Caco-2 (cell line): ENCODE results near the gene TACC2. TPM values are rescaled to one million over a fixed set of nuclear protein-coding genes. Genes with fewer than 3 reads are reported as not detected.

Experiments used
- BruUV-seq: library from RNA; stranded (reverse); fragments of 400-500 nt; replicated peaks from 2 replicates; lab custom pipeline; 2021; lab: Mats Ljungman, UMichigan
- CTCF ChIA-PET: fragments of 300-600 bp; sonication (Branson Sonifier 250); formaldehyde crosslinking; loops from one replicate; lab custom pipeline; 2022; ENCODE audit warnings: antibody characterized with exemption; lab: Charles Lee
- POLR2A ChIA-PET: fragments of 300-600 bp; sonication (Branson Sonifier 250); formaldehyde crosslinking; loops from one replicate; lab custom pipeline; 2022; ENCODE audit warnings: antibody characterized with exemption; lab: Charles Lee
- DNase-seq, 2 experiments: peaks; one replicate each; pipeline versions ENCODE4 v3.0.0 to v3.0.0-alpha.2; 2020 to 2022
- H3K27me3 ChIP-seq: replicated peaks from 2 replicates; pipeline ENCODE4 v1.6.0; 2011; ENCODE audit warnings: low read length; ENCODE audit not compliant: control insufficient read depth, insufficient read depth
- H3K36me3 ChIP-seq: 2 replicates; pipeline ENCODE4 v1.5.1; 2011; ENCODE audit warnings: low read length; ENCODE audit not compliant: control insufficient read depth, insufficient read depth
- H3K4me1 ChIP-seq: fragments of 250-450 bp; sonication (Bioruptor Pico); 2 replicates; pipeline ENCODE4 v1.5.1; 2020; ENCODE audit warnings: mild to moderate bottlenecking
- H3K4me3 ChIP-seq: 2 replicates; pipeline ENCODE4 v1.5.1; 2011; ENCODE audit warnings: low read depth, mild to moderate bottlenecking, control low read depth, low read length
- H3K9me3 ChIP-seq: fragments of 250-450 bp; sonication (Bioruptor Pico); 2 replicates; pipeline ENCODE4 v1.5.1; 2020; ENCODE audit warnings: mild to moderate bottlenecking, moderate library complexity
- H3K27ac Mint-ChIP-seq: one replicate; pipeline ENCODE4 v1.8.0; 2022; ENCODE audit warnings: mixed read lengths; ENCODE audit not compliant: unreplicated experiment
- H3K27me3 Mint-ChIP-seq: one replicate; pipeline ENCODE4 v1.8.0; 2022; ENCODE audit warnings: mixed read lengths; ENCODE audit not compliant: insufficient read depth, unreplicated experiment
- H3K36me3 Mint-ChIP-seq: one replicate; pipeline ENCODE4 v1.8.0; 2022; ENCODE audit warnings: mild to moderate bottlenecking, mixed read lengths; ENCODE audit not compliant: insufficient read depth, unreplicated experiment
- H3K4me1 Mint-ChIP-seq: one replicate; pipeline ENCODE4 v1.8.0; 2022; ENCODE audit warnings: low read depth, mixed read lengths; ENCODE audit not compliant: unreplicated experiment
- H3K4me3 Mint-ChIP-seq: one replicate; pipeline ENCODE4 v1.8.0; 2022; ENCODE audit warnings: mild to moderate bottlenecking, moderate library complexity, mixed read lengths; ENCODE audit not compliant: unreplicated experiment
- H3K9me3 Mint-ChIP-seq: one replicate; pipeline ENCODE4 v1.8.0; 2022; ENCODE audit warnings: mixed read lengths; ENCODE audit not compliant: unreplicated experiment
- intact Hi-C: fragments of 100-400 bp; cut with micrococcal nuclease; formaldehyde crosslinking; loops from one replicate; pipeline ENCODE4 v1.10.0; 2022; ENCODE audit not compliant: unreplicated experiment
- total RNA-seq: library from RNA; stranded (reverse); gene quantifications from 2 replicates; pipeline ENCODE4 v1.2.3, GENCODE V29; 2022
- TF ChIP-seq, protein P1 (sequence below), 2 experiments: fragments of 200-600 bp in 1 of 2; IDR thresholded peaks; 1 replicate in 1 of 2; 2 replicates in 1 of 2; pipeline versions ENCODE4 v1.5.1 to v1.8.0; 2011 to 2022; ENCODE audit warnings: antibody characterized with exemption in 1 of 2, control low read depth in 1 of 2, inconsistent platforms in 1 of 2, low read depth in 1 of 2, low read length in 1 of 2, mild to moderate bottlenecking in 1 of 2, moderate library complexity in 1 of 2; ENCODE audit not compliant: insufficient read depth in 1 of 2, severe bottlenecking in 1 of 2, unreplicated experiment in 1 of 2

TACC2 gene
- total RNA-seq, 1 experiment from 2014 or later: 117 TPM

DNA sequence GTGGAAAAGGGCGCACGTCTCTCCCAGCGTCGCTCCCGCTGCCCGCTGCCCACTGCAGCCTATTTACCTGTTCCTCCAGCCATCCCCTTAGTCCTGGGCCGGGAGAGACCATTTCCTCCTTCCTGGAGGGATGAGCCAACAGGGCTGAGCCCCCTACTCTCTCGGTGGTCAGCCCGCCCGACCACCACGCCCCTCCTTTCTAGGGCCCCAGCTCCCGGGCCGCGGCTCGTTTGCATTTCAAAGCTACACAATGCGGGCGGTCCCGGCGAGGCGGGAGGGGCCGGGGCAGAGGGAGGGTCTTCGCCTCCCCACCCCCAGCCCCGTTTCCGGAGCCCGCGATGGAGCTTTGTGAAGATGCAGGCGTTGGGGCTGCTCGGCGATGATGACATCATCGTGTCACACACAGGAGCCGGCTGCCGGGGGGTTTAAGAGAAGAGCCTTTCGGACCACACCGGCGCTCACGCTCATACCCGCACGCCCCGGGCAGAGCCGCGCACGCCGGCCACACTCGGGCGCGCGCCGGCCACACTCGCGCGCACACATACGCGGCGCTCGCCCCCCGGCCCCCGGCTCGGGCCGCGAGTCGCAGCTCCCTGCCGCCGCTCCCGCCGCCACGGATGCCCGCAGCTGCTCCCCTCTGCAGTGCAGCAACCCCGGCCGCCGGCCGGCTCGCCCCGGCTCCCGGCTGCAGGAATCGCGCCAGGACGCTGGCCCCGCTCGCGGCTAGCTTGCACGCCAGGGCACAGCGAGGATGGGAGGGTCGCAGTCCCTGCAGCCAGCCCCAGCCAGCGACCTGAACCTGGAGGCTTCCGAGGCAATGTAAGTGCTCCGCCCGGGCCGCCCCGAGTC lies 174.4 kb downstream of the TACC2 start:
- Mint-ChIP-seq H3K4me3 (no peak overlapping the region), H3K27ac (no peak overlapping the region), H3K27me3 (no peaks in the 10 kb centered on the region), H3K36me3 (peaks cover 60% of the 10 kb centered on the region), H3K4me1 (peaks cover 8% of the 10 kb centered on the region), H3K9me3 (no peaks in the 10 kb centered on the region)
- H3K27me3 ChIP-seq: no peaks in the 10 kb centered on the region
- no peaks in the 10 kb centered on the region for H3K9me3 ChIP-seq
- no peak for DNase-seq
- ChIA-PET POLR2A (no interaction called here), CTCF (no interaction called here)
- H3K4me1 ChIP-seq: 0 out of 2 replicates have a peak, but pooled peaks cover 5% of the 10 kb centered on the region
- no TSS peak for BruUV-seq
- H3K4me3 ChIP-seq: no peak overlapping the region
- intact Hi-C loops: no loop called here
- peaks cover 3% of the 10 kb centered on the region for H3K36me3 ChIP-seq
- TF ChIP-seq, protein P1, sequence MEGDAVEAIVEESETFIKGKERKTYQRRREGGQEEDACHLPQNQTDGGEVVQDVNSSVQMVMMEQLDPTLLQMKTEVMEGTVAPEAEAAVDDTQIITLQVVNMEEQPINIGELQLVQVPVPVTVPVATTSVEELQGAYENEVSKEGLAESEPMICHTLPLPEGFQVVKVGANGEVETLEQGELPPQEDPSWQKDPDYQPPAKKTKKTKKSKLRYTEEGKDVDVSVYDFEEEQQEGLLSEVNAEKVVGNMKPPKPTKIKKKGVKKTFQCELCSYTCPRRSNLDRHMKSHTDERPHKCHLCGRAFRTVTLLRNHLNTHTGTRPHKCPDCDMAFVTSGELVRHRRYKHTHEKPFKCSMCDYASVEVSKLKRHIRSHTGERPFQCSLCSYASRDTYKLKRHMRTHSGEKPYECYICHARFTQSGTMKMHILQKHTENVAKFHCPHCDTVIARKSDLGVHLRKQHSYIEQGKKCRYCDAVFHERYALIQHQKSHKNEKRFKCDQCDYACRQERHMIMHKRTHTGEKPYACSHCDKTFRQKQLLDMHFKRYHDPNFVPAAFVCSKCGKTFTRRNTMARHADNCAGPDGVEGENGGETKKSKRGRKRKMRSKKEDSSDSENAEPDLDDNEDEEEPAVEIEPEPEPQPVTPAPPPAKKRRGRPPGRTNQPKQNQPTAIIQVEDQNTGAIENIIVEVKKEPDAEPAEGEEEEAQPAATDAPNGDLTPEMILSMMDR (IDR thresholded peaks at IDR 0.05; ENCODE audit: insufficient read depth in 1 of 2, low read depth in 1 of 2, low read length in 1 of 2, severe bottlenecking in 1 of 2, unreplicated experiment in 1 of 2): no peak

DNA sequence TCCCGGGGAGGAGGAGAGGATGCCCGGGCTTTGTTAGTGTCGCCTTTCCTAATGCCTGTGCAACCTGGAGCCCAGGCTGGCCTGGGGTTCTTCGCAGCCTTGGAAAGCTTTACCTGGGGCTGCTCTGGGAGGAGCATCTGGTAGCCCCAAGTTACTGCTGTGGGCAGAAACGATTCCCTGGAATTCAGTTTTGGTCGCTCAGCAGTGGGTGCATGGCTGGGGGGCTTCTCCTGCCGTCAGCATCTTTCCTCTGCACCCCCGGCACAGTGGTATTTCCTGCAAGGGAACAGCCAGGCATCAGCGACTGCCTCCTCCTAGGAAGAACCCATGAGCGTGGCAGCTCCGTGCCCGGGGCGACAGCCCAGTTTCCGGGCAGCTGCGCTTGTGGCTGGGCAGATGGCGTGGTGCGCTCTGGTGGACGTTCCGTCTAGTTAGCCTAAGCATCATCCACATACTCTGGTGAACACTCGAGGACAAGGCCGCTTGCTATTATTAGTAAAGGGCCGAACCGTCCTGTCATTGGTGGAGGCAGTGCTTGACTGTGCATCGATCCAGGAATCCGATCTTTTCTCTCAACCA lies 175.1 kb downstream of the TACC2 start:
- H3K4me3 Mint-ChIP-seq: no peak overlapping the region
- no TSS peak for BruUV-seq
- ChIA-PET POLR2A (no interaction called here), CTCF (no interaction called here)
- H3K27me3 Mint-ChIP-seq: no peaks in the 10 kb centered on the region
- no peaks in the 10 kb centered on the region for H3K9me3 Mint-ChIP-seq
- intact Hi-C loops: no loop called here
- H3K9me3 ChIP-seq: no peaks in the 10 kb centered on the region
- no peak for DNase-seq
- peaks cover 8% of the 10 kb centered on the region for H3K4me1 Mint-ChIP-seq
- H3K4me1 ChIP-seq: 0 out of 2 replicates have a peak, but pooled peaks cover 5% of the 10 kb centered on the region
- TF ChIP-seq, protein P1 (IDR thresholded peaks at IDR 0.05; ENCODE audit: insufficient read depth in 1 of 2, low read depth in 1 of 2, low read length in 1 of 2, severe bottlenecking in 1 of 2, unreplicated experiment in 1 of 2): no peak
- no peaks in the 10 kb centered on the region for H3K27me3 ChIP-seq
- H3K36me3 ChIP-seq: peaks cover 3% of the 10 kb centered on the region
- peaks cover 57% of the 10 kb centered on the region for H3K36me3 Mint-ChIP-seq
- no peak overlapping the region for H3K27ac Mint-ChIP-seq
- H3K4me3 ChIP-seq: no peak overlapping the region

DNA sequence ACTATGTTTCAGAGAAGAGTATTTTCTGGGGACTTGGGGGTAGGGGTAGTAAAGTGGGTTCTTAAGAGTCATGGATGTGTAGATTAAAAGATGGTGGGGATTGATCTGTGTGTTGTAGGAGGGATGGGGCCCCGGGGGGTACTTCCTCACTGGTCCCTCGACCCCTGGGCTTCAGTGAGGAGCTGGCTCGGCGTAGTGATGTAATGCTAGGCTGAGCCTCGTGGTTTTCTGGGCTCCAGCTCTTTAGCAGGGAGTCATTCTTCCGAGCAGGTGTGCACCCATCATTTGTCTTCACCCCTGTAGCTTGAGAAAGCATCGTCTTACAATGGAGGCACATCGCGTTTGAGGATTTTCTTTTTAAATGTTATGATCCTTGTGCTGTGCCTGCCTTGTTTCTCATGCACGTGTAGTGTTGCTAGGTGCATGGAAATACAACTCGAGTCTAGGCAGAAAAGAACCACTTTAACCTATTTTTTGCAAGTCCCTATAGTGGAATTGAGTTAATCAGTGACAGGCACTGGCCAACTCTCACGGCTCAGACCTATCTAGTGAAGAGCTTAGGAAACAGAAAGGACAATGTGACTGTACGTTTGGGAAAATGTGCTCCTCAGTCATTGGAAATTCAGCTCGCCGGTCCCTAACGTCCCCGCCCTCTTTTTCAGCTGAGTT lies 176.0 kb downstream of the TACC2 start:
- no TSS peak for BruUV-seq
- Mint-ChIP-seq H3K36me3 (peaks cover 50% of the 10 kb centered on the region), H3K27me3 (no peaks in the 10 kb centered on the region), H3K9me3 (no peaks in the 10 kb centered on the region), H3K4me3 (no peak overlapping the region), H3K4me1 (peaks cover 11% of the 10 kb centered on the region), H3K27ac (no peak overlapping the region)
- Histone ChIP-seq H3K27me3 (no peaks in the 10 kb centered on the region), H3K9me3 (no peaks in the 10 kb centered on the region), H3K4me3 (no peak overlapping the region), H3K36me3 (peaks cover 3% of the 10 kb centered on the region), H3K4me1 (0 out of 2 replicates have a peak, but pooled peaks cover 5% of the 10 kb centered on the region)
- peak in 1 of 2 experiments; percentile 47 for DNase-seq
- TF ChIP-seq, protein P1 (IDR thresholded peaks at IDR 0.05; ENCODE audit: insufficient read depth in 1 of 2, low read depth in 1 of 2, low read length in 1 of 2, severe bottlenecking in 1 of 2, unreplicated experiment in 1 of 2): no peak
- intact Hi-C loops: no loop called here
- POLR2A ChIA-PET: no interaction called here
- CTCF ChIA-PET: no interaction called here
